Liver (tissue), 3 donors: ENCODE measurements around the gene HEPHL1.

Experiments used
- CTCF ChIP-seq: fragments of 150-350 bp; IDR thresholded peaks from 2 replicates; pipeline ENCODE4 v1.5.1; 2017; ENCODE audit warnings: improper control_type of control experiment, low read depth, low read length; ENCODE audit not compliant: missing input control
- FOXA1 ChIP-seq: IDR thresholded peaks from 2 replicates; pipeline ENCODE4 v1.6.1; 2016; ENCODE audit warnings: antibody characterized with exemption
- GABPA ChIP-seq, 2 donors: IDR thresholded peaks in 1 of 2; conservative IDR thresholded peaks in 1 of 2; 2 replicates each; pipeline ENCODE4 v1.6.1; 2016; ENCODE audit warnings: antibody characterized with exemption in 2 of 2, mild to moderate bottlenecking in 1 of 2, moderate library complexity in 1 of 2
- JUND ChIP-seq, 2 donors: IDR thresholded peaks; 2 replicates each; pipeline ENCODE4 v1.6.1; 2016; ENCODE audit warnings: antibody characterized with exemption in 2 of 2
- MAX ChIP-seq: IDR thresholded peaks from 2 replicates; pipeline ENCODE4 v1.6.1; 2016; ENCODE audit warnings: antibody characterized with exemption
- RAD21 ChIP-seq, 2 donors: IDR thresholded peaks; 2 replicates each; pipeline ENCODE4 v1.6.1; 2016; ENCODE audit warnings: antibody characterized with exemption in 2 of 2, mild to moderate bottlenecking in 2 of 2
- REST ChIP-seq: IDR thresholded peaks from 2 replicates; pipeline ENCODE4 v1.6.1; 2016; ENCODE audit warnings: antibody characterized with exemption, mild to moderate bottlenecking
- RXRA ChIP-seq, 2 donors: IDR thresholded peaks; 2 replicates each; pipeline ENCODE4 v1.6.1; 2017 to 2018; ENCODE audit warnings: antibody characterized with exemption in 2 of 2, mild to moderate bottlenecking in 1 of 2
- SP1 ChIP-seq: IDR thresholded peaks from 2 replicates; pipeline ENCODE4 v1.6.1; 2018; ENCODE audit warnings: antibody characterized with exemption, mild to moderate bottlenecking
- TAF1 ChIP-seq: conservative IDR thresholded peaks from 2 replicates; pipeline ENCODE4 v1.6.1; 2016; ENCODE audit warnings: antibody characterized with exemption, mild to moderate bottlenecking
- YY1 ChIP-seq: IDR thresholded peaks from 2 replicates; pipeline ENCODE4 v1.6.1; 2016; ENCODE audit warnings: antibody characterized with exemption, mild to moderate bottlenecking
- donor health status: healthy.
- donor health status: healthy.

GRCh38 chr11:93997741-93998140, 23.4 kb upstream of the HEPHL1 start:
- TF ChIP-seq CTCF, result no peak
- no peak for TF ChIP-seq YY1
- TF ChIP-seq MAX, result no peak
- TF ChIP-seq SP1, result no peak
- TF ChIP-seq REST, result no peak
- TF ChIP-seq RAD21 (IDR thresholded peaks at IDR 0.05), result no peak
- no peak for TF ChIP-seq JUND (IDR thresholded peaks at IDR 0.05)
- TF ChIP-seq FOXA1, result no peak
- TF ChIP-seq TAF1, result no peak
- TF ChIP-seq RXRA (IDR thresholded peaks at IDR 0.05), result no peak
- TF ChIP-seq GABPA (IDR thresholded peaks at IDR 0.05 in 1 of 2, conservative IDR thresholded peaks at IDR 0.05 in 1 of 2), result no peak
